IMR-90 (cell line): ENCODE data around the gene PIK3R5. TPM values are rescaled to one million over a fixed set of nuclear protein-coding genes. Genes with fewer than 3 reads are reported as not detected.

Source experiments
- ATAC-seq: fragments of 200-7000 bp; cut with Tn5 transposase; 2 replicates; pipeline ENCODE4 v1.9.1; 2020; ENCODE audit warnings: low read depth, mild to moderate bottlenecking, moderate library complexity
- BruUV-seq: library from RNA; stranded (reverse); fragments of 400-500 nt; replicated peaks from 2 replicates; lab custom pipeline; 2021; lab: Mats Ljungman, UMichigan
- CTCF ChIA-PET: fragments of 300-600 bp; formaldehyde crosslinking; extraction: SDS; loops from one replicate; lab custom pipeline; 2021; ENCODE audit warnings: antibody characterized with exemption; lab: Yijun Ruan, JAX
- POLR2A ChIA-PET: fragments of 300-600 bp; sonication (Branson Sonifier 250); formaldehyde crosslinking; loops from one replicate; lab custom pipeline; 2022; ENCODE audit warnings: antibody characterized with exemption; ENCODE audit not compliant: unreplicated experiment; lab: Charles Lee
- DNase-seq: peaks from one replicate; pipeline ENCODE4 v3.0.0; 2013
- H2AFZ ChIP-seq: replicated peaks from 2 replicates; pipeline ENCODE3; 2013; ENCODE audit warnings: low read length, mild to moderate bottlenecking; ENCODE audit not compliant: poor library complexity
- H2AK5ac ChIP-seq: 2 replicates; pipeline ENCODE4 v1.6.1; 2013; ENCODE audit warnings: low read depth, low read length, inconsistent platforms
- H2AK9ac ChIP-seq: replicated peaks from 2 replicates; pipeline ENCODE3; 2013; ENCODE audit warnings: mild to moderate bottlenecking, low read depth, low read length, moderate library complexity; ENCODE audit not compliant: poor library complexity
- H2BK120ac ChIP-seq: 2 replicates; pipeline ENCODE4 v1.6.1; 2013; ENCODE audit warnings: low read depth, low read length, inconsistent platforms
- H2BK15ac ChIP-seq: 3 replicates; pipeline ENCODE4 v1.6.1; 2013; ENCODE audit warnings: low read depth, low read length, inconsistent platforms
- H2BK20ac ChIP-seq: 2 replicates; pipeline ENCODE4 v1.6.1; 2013; ENCODE audit warnings: low read depth, mild to moderate bottlenecking, inconsistent platforms, low read length, moderate library complexity
- H2BK5ac ChIP-seq: 2 replicates; pipeline ENCODE4 v1.6.1; 2013; ENCODE audit warnings: mild to moderate bottlenecking, low read depth, low read length, inconsistent platforms; ENCODE audit not compliant: poor library complexity, severe bottlenecking
- H3K14ac ChIP-seq: replicated peaks from 2 replicates; pipeline ENCODE4 v1.6.1; 2013; ENCODE audit warnings: low read depth, low read length, inconsistent platforms
- H3K18ac ChIP-seq: 2 replicates; pipeline ENCODE4 v1.6.1; 2013; ENCODE audit warnings: low read depth, low read length, control low read depth
- H3K23ac ChIP-seq: 2 replicates; pipeline ENCODE4 v1.6.1; 2013; ENCODE audit warnings: low read depth, low read length, inconsistent platforms
- H3K27ac ChIP-seq: 2 replicates; pipeline ENCODE4 v1.5.1; 2013; ENCODE audit warnings: mild to moderate bottlenecking, control low read depth, low read length; ENCODE audit not compliant: insufficient read depth
- H3K27me3 ChIP-seq: 2 replicates; pipeline ENCODE4 v1.6.1; 2013; ENCODE audit warnings: low read length; ENCODE audit not compliant: control insufficient read depth, insufficient read depth
- H3K36me3 ChIP-seq: 2 replicates; pipeline ENCODE4 v1.6.1; 2013; ENCODE audit warnings: low read length, mixed read lengths; ENCODE audit not compliant: control insufficient read depth, insufficient read depth
- H3K4ac ChIP-seq: 2 replicates; pipeline ENCODE4 v1.6.1; 2013; ENCODE audit warnings: low read depth, low read length, inconsistent platforms
- H3K4me1 ChIP-seq: 2 replicates; pipeline ENCODE4 v1.6.1; 2013; ENCODE audit warnings: low read length, mixed read lengths; ENCODE audit not compliant: control insufficient read depth, insufficient read depth
- H3K4me2 ChIP-seq: 2 replicates; pipeline ENCODE4 v1.6.1; 2013; ENCODE audit warnings: low read depth, mild to moderate bottlenecking, control low read depth, low read length, moderate library complexity
- H3K4me3 ChIP-seq: 2 replicates; pipeline ENCODE4 v1.5.1; 2013; ENCODE audit warnings: low read depth, mild to moderate bottlenecking, control low read depth, low read length, moderate library complexity; ENCODE audit not compliant: insufficient read depth
- H3K56ac ChIP-seq: 2 replicates; pipeline ENCODE4 v1.6.1; 2013; ENCODE audit warnings: low read length, inconsistent platforms; ENCODE audit not compliant: insufficient read depth; ENCODE audit errors: extremely low read depth
- H3K79me1 ChIP-seq, 2 experiments: 2 replicates each; pipeline ENCODE4 v1.6.1; 2013; ENCODE audit warnings: low read length in 2 of 2, inconsistent platforms in 1 of 2, low read depth in 1 of 2
- H3K9ac ChIP-seq: 2 replicates; pipeline ENCODE4 v1.6.1; 2013; ENCODE audit warnings: low read depth, low read length, control low read depth
- H3K9me1 ChIP-seq: 2 replicates; pipeline ENCODE4 v1.6.1; 2013; ENCODE audit warnings: low read length, inconsistent platforms; ENCODE audit not compliant: insufficient read depth
- H3K9me3 ChIP-seq: 2 replicates; pipeline ENCODE4 v1.6.1; 2013; ENCODE audit warnings: low read length; ENCODE audit not compliant: control insufficient read depth, insufficient read depth
- H4K20me1 ChIP-seq: 2 replicates; pipeline ENCODE4 v1.6.1; 2013; ENCODE audit warnings: low read length, inconsistent platforms; ENCODE audit not compliant: insufficient read depth
- H4K5ac ChIP-seq: 2 replicates; pipeline ENCODE4 v1.6.1; 2013; ENCODE audit warnings: mild to moderate bottlenecking, low read depth, low read length, control low read depth
- H4K8ac ChIP-seq, 2 experiments: 2 replicates each; pipeline ENCODE4 v1.6.1; 2013; ENCODE audit warnings: low read depth in 2 of 2, low read length in 2 of 2, control low read depth in 1 of 2, inconsistent platforms in 1 of 2
- H4K91ac ChIP-seq: 2 replicates; pipeline ENCODE4 v1.6.1; 2013; ENCODE audit warnings: low read depth, low read length, inconsistent platforms; ENCODE audit not compliant: insufficient read depth
- CTCF ChIP-seq: conservative IDR thresholded peaks from 2 replicates; pipeline ENCODE4 v1.5.1; 2012; ENCODE audit warnings: mild to moderate bottlenecking, low read depth, low read length, improper control_type of control experiment
- MAFK ChIP-seq: IDR thresholded peaks from 2 replicates; pipeline ENCODE4 v1.6.1; 2012; ENCODE audit warnings: low read depth, low read length, improper control_type of control experiment
- MAZ ChIP-seq: IDR thresholded peaks from 2 replicates; pipeline ENCODE4 v1.6.1; 2012; ENCODE audit warnings: low read depth, mild to moderate bottlenecking, low read length, improper control_type of control experiment, moderate library complexity, borderline replicate concordance
- NFE2L2 ChIP-seq: fragments of 150-350 bp; IDR thresholded peaks from 2 replicates; pipeline ENCODE4 v1.6.1; 2016; ENCODE audit warnings: low read depth, mild to moderate bottlenecking, low read length
- SMC3 ChIP-seq: fragments of 150-350 bp; IDR thresholded peaks from 2 replicates; pipeline ENCODE4 v1.6.1; 2016; ENCODE audit warnings: low read depth, mild to moderate bottlenecking, antibody characterized with exemption, low read length, moderate library complexity
- WGBS, 2 experiments: methylation state at CpG; one replicate each; pipeline versions ENCODE4 v1.1.5 to v1.1.7; 2013; ENCODE audit warnings: missing lambda C conversion rate in 2 of 2; ENCODE audit not compliant: insufficient read length in 1 of 2; ENCODE audit errors: extremely low coverage in 2 of 2; 5-methylcytosine and 5-hydroxymethylcytosine counted together
- dilution Hi-C: fragments of 300-500 bp; cut with HindIII; formaldehyde crosslinking; loops from one replicate; pipeline ENCODE4 v1.14.3; 2018; ENCODE audit warnings: low sequenced_read_pairs; ENCODE audit not compliant: unreplicated experiment
- in situ Hi-C: fragments of 300-500 bp; cut with MboI; formaldehyde crosslinking; loops from 3 replicates; pipeline ENCODE4 v1.14.3; 2019; ENCODE audit warnings: low sequenced_read_pairs, inconsistent platforms, mixed read lengths
- intact Hi-C: fragments of 100-400 bp; cut with micrococcal nuclease; formaldehyde crosslinking; loops from 2 replicates; pipeline ENCODE4 v1.10.0; 2022
- polyA plus RNA-seq, 3 experiments: library from polyadenylated mRNA; depleted of rRNA; stranded (reverse); fragments of >200 nt; gene quantifications; 2 replicates each; pipeline ENCODE4 v1.2.3, GENCODE V29; 2012; ENCODE audit warnings: low replicate concordance in 1 of 3
- total RNA-seq: library from RNA; depleted of rRNA; stranded (reverse); fragments of >200 nt; gene quantifications from 2 replicates; pipeline ENCODE4 v1.2.3, GENCODE V29; 2012

PIK3R5 gene
- total and polyA plus RNA-seq, 2 of the 4 experiments (the other 2 are of a cell fraction) = not detected

DNA sequence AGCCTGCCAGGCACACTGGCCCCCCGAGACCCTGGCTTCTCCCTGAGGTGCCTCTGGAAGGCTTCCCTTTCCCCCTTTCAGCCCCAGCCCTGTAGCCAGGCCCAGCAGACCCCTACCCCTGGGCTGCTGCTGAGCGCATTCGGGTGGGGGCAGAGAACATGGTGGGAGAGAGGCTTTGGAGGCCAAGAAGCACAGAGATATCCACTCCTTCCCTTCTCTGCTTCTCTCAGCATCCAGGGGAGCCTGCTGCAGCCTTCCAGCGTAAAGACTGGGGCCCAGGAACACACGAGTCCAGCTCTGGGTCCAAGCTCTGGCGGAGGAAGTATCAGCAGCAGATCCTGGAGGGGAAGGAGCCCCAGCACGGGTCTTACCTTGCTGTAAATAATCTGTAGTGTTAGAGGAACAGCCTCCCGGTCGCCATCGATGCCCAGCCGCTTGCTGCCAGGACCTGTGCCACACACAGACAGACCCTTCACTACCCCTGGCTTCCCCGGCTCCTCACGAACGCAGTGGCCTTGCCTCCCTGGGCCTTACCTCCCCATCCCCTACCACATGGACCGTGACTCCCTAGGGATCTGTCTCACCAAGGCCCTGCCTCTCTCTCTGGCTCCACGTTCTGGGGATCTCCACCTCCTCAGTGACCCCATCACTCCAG, 81.0 kb downstream of the PIK3R5 start:
- H3K56ac ChIP-seq = no peak overlapping the region
- no peak overlapping the region for H2AFZ ChIP-seq
- dilution Hi-C loops (no loop called here), intact Hi-C loops (no loop called here), in situ Hi-C loops (no loop called here)
- no peak overlapping the region for H2BK120ac ChIP-seq
- no peak overlapping the region for H2BK20ac ChIP-seq
- no peaks in the 10 kb centered on the region; the same call in 1 of the 2 replicates for H3K9me3 ChIP-seq
- no peak overlapping the region for H2BK5ac ChIP-seq
- H2AK9ac ChIP-seq = no peak overlapping the region
- TF ChIP-seq MAFK (no peak), SMC3 (no peak), NFE2L2 (no peak), MAZ (no peak), CTCF (no peak)
- no peak overlapping the region for H3K4me3 ChIP-seq
- no peaks in the 10 kb centered on the region for H3K79me1 ChIP-seq
- H3K4me1 ChIP-seq = no peaks in the 10 kb centered on the region
- ChIA-PET POLR2A (no interaction called here), CTCF (no interaction called here)
- no peaks in the 10 kb centered on the region for H3K27me3 ChIP-seq
- no peak overlapping the region for H3K4ac ChIP-seq
- ATAC-seq (no peak), DNase-seq (no peak)
- H2BK15ac ChIP-seq = no peak overlapping the region
- no peak overlapping the region for H4K5ac ChIP-seq
- BruUV-seq = no TSS peak
- no peaks in the 10 kb centered on the region for H3K36me3 ChIP-seq
- no peak overlapping the region for H4K91ac ChIP-seq
- no peak overlapping the region for H3K14ac ChIP-seq
- no peak overlapping the region for H3K27ac ChIP-seq
- no peaks in the 10 kb centered on the region for H4K20me1 ChIP-seq
- H3K4me2 ChIP-seq = no peak overlapping the region
- 70% methylated on average over 7 of the region's 16 CpGs; no CpG with 5 or more reads in 1 of the 2 experiments for WGBS, 2 experiments
- no peak overlapping the region for H4K8ac ChIP-seq
- H3K9ac ChIP-seq = no peak overlapping the region
- H3K23ac ChIP-seq = no peak overlapping the region
- H2AK5ac ChIP-seq = no peak overlapping the region
- H3K9me1 ChIP-seq = no peaks in the 10 kb centered on the region
- no peak overlapping the region for H3K18ac ChIP-seq
